NCI-H1092 treated with DMSO at 0.1 percent for 48 hours (cell line): ENCODE data around the gene SNX7.

ENCODE experiments used
- DNase-seq: peaks from one replicate; lab custom pipeline; 2025; lab: John Stamatoyannopoulos, UW

The SNX7 gene

GRCh38 chr1:98769162-98769561 lies 107.6 kb downstream of the SNX7 start:
- no peak for DNase-seq

- DNase-seq = no peak
Measured at GRCh38 chr1:98781906-98782305, 120.4 kb downstream of the SNX7 start.

GRCh38 chr1:98783821-98784220 lies 122.3 kb downstream of the SNX7 start:
- DNase-seq = no peak

GRCh38 chr1:98791498-98791897 lies 130.0 kb downstream of the SNX7 start:
- DNase-seq = no peak

- DNase-seq = no peak
Measured at GRCh38 chr1:98792123-98792522, 130.6 kb downstream of the SNX7 start.

- no peak for DNase-seq
Measured at GRCh38 chr1:98793136-98793535, 131.6 kb downstream of the SNX7 start.

- DNase-seq = peak; percentile 36
Measured at GRCh38 chr1:98794196-98794886, 132.8 kb downstream of the SNX7 start.

- no peak for DNase-seq
Measured at GRCh38 chr1:98796049-98796448, 134.5 kb downstream of the SNX7 start.

GRCh38 chr1:98797506-98797905 lies 136.0 kb downstream of the SNX7 start:
- DNase-seq = no peak
